IPS-NIHi11 (cell line): ENCODE measurements around the gene TBC1D22A.
"Not testable (repeated sequence)": the region's sequence is repeated elsewhere in the genome, so short reads cannot be mapped to it uniquely, and the experiment has no call there.

Experiments used
- DNase-seq: peaks from one replicate; pipeline ENCODE4 v3.0.0; 2012; ENCODE audit warnings: mixed read lengths, low spot score

TBC1D22A gene

DNA sequence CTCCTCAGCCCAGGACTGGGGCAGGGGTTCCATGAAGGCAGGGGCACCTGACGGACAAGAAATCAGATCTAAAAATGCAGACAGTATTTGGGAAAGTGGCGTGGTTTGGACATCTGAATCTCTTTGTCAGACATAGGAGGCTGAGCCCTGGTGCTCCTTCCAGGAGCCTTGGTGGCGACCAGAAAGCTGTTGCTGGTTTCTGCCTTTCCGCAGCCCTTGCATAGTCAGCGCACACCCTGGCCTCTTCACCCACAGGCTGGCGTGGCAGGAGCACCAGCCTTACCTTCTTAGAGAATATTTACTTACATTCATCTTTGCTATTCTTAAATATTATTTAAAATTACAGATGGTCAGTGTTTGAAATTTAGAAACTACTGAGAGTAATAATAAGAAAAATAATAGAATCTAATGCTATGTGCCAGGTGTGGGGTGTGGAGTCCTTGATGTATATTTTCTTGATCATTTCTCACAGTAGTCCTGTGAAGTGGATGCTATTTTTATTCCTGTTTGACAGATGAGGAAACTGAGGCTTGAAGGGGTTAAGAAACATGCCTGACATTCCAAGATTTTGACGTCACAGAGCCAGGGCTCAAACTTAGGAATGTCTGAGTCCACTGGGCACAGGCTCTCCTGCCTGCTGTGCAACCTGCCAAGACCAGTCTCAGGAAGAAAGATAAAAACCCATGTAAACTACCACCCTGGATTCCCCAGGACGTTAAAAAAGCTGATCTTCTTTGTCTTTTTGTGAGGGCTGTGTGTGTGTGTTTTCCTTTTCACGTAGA, 51.6 kb downstream of the TBC1D22A start:
- DNase-seq = no peak

GRCh38 chr22:46815132-46815531, 52.7 kb downstream of the TBC1D22A start:
- no peak for DNase-seq

- no peak for DNase-seq
Observed at GRCh38 chr22:46815559-46815895, 53.1 kb downstream of the TBC1D22A start.

DNA sequence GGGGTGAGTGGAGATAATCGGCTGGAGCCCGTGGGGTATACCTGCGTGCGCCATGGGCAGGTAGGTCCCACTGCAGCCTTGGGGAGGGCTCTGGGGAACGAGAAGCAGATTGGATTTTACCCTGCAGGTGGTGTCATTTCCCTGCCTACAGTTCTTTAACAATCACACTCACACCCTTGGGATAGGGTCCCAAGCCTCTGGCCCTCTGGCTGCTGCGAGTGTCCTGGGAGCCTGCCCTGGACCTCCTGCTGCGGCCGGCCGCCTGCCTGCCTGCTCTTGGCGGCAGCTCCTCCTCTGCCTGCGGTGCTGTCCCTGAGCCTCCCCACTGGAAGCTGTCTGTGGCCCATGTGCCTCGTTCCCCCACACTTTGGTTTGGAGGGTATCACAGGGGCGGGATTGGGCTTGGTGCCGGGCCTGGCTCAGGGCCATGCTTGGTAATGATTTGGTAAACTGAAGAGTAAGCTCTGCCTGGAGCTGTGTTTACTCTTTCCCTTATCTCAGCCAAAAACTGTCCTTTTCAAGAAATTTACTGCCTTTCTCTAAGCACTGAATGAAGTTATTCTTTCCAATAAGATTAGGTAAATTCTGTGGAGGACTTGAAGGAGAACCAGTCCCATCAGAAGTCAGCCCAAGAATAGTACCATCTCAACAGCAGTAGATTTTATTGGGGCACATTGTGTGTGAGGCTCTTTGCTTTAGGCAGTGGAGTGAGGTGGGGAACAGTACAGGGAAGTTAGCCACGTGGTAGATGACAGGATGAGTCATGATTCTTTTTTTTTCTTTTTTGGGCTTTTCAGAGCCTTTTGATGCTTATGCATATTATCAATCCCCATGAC, 53.7 kb downstream of the TBC1D22A start:
- no peak for DNase-seq

DNA sequence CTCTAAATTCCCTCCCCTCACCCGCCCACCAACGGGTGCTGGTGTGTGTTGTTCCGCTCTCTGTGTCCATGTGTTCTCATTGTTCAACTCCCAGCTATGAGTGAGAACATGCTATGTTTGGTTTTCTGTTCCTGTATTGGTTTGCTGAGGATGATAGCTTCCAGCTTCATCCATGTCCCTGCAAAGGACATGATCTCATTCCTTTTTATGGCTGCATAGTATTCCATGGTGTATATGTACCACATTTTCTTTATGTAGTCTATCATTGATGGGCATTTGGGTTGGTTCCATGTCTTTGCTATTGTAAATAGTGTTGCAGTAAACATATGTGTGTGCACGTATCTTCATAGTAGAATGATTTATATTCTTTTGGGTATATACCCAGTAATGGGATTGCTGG, 54.9 kb downstream of the TBC1D22A start:
- not testable (repeated sequence) for DNase-seq

- DNase-seq = no peak
Observed at GRCh38 chr22:46823248-46823647, 60.8 kb downstream of the TBC1D22A start.

DNA sequence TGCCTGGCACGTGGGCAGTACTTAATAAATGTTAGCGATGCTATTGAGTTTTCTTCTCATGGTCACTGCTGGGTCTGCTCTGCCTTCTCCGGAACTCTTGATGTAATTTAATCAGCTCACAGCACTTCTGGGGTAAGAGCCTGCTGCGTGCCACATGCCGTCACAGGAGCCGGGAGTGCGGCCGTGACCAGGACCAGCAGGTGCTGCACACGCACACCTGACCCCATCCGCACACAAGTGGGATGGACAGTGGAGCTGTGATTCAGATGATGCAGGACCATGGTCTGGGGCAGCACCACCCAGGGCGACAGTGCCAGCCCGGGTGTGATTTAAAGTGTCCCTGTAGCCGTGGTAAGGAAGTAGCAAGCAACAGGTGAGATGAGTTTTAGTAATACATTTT, 61.2 kb downstream of the TBC1D22A start:
- DNase-seq = no peak

DNA sequence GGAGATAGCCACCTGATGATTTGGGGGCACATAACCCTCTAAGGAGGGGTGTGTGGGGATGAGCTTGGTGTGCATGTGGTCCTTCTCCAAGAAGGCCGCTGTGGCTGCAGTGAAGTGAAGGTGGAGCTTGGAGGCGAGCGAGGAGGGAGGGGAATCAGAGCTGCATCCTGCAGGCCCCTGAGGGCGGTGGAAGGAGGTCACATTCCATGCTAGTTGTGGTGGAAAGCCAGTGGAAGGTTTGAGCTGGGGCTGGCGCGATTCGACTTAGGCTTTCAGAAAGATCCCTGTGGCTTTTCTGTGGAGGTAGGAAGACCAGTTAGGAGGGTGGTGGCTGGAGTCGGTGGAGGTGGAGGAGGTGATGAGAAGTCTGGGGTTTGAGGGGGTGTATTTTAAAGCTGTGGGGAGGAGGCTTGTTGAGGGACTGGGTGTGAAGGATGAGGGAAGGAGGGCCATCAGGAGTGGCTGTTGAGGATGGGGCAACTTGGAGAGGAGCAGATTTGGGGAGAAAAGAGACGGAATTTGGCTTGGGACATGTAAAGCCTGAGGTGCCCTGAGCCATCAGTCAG, 62.0 kb downstream of the TBC1D22A start:
- no peak for DNase-seq

DNA sequence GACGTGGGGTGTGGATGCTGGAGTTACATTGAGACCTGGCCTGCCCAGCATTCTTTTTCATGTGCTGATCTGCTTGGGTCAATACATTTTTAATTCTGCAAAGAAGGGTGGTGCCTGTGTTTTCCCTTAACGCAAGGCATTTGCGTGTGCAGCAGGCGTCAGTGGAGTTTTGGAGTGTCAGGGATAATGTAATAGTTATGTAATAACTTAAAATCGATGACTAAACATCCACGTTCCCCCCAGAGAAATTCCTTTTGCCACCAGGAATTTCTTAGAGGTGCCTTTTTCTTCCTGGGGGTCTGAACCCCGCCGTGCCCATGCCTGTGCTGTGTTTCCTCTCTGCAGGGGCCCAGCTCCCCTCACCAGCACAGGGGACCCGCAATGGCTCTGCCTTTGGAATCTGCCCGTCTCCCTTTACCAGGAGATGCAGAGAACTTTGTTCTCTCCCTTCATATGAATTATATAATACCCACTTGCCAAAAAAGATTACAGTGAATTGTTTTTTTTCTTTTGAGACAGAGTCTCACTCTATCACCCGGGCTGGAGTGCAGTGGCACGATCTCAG, 62.6 kb downstream of the TBC1D22A start:
- DNase-seq = no peak

DNA sequence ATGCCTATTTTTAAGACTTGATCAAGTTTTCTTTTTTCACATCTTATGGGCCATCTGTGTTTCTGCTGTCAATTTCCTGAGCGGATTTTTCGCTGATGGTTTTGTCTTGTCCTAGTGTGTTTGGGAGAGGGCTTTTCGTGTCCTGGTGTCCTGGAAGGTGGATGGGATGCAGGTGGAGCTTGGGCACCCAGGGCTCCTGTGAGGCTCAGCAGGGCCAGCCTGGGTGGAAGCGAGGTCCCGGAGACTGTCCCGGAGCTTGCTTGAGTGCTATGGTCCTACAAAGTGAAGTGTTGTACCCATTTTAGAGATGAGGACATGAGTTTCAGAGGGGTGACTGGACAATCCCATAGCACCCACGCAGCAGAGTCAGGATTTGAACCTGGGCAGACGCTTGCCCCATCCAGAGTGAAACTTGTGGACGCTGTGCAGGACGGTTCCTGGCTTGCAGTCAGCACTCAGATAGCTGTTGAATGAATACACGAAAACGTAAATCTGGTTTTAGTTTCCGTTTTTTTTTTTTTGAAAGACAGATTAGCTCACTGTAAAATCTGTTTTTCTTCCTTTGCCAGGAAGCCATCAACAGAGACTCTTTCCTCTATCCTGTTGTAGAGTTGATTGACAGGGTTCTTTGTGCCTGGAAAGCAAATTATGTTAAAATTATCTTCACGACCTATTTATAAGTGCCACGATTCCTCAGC, 64.1 kb downstream of the TBC1D22A start:
- no peak for DNase-seq

GRCh38 chr22:46827136-46827780, 64.8 kb downstream of the TBC1D22A start:
- DNase-seq = peak; percentile 84

DNA sequence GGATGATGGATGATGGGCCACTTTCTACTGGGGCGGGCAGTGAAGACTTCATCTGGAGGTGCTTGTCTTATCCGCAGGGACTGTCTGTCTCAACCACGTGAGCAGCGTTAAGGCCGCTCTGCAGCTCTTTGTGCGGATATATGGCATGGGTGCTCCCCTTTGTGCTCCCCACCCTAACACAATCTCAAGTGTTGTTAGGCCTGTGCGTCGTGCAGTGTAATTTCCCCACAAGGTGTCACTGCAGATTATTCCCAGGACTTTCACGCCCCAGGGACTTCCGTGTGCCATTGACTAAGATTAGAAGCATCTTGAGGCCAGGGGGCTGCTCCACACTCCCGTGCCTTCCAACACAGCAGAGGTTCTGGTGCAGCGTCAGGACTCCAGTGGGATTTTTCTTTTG, 65.3 kb downstream of the TBC1D22A start:
- no peak for DNase-seq

GRCh38 chr22:46828323-46828900, 66.0 kb downstream of the TBC1D22A start:
- no peak for DNase-seq

GRCh38 chr22:46829117-46829891, 66.9 kb downstream of the TBC1D22A start:
- DNase-seq = no peak

DNA sequence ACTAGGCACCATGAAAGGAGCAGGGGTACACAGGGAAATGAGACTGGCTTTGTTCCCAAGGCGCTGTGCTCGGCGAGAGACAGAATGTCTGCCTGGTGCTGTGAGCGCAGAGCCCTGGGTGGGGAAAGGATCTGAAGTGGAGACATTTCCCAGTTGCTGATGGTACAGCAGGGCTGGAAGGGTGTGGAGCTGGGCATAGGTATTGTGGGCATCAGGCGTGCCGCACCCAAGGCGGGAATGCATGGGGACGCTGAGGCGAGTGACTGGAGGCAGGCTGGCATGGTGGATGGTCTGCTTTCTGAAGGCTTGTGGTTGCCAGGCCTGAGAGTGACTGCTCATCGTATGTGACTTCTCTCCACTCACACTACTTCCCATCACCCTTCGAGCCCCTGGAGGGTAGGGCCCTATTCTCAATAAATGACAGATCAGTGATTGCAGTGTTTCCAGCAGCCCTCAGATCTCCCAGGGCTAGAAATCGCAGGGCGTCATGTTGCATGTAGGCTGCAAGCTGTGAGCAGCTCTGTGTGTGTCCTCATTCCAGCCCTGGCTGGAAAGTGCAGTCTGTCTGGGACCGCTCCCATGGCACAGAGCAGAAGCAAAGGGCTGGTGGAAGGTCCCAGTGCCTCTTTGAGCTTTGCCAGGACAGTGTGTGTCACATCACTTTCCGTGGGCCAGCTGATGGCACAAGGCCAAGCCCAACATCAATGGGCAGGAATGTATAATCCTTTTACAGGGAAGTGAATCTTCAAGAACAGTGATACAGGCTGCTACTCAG, 67.7 kb downstream of the TBC1D22A start:
- no peak for DNase-seq

DNA sequence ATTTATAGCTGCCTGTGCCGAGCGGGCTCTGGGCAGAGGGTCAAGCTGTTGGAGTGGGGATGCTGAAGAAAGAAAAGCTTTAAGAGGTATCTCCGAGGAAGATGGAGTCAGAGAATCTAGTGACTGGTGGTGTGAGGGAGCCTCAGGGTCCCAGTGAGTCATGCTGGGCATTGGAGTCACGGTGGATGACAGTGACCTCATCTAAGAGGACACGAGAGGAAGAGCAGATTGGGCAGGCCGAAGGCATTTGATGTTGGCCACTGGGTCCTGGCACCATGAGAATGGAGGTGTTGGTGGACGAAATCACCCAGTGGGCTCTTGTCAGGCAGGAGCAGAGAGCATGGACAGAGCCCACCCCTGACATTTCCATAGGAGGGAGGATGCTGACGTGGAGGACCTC, 68.4 kb downstream of the TBC1D22A start:
- no peak for DNase-seq

GRCh38 chr22:46833228-46833627, 70.8 kb downstream of the TBC1D22A start:
- DNase-seq = peak; percentile 80

DNA sequence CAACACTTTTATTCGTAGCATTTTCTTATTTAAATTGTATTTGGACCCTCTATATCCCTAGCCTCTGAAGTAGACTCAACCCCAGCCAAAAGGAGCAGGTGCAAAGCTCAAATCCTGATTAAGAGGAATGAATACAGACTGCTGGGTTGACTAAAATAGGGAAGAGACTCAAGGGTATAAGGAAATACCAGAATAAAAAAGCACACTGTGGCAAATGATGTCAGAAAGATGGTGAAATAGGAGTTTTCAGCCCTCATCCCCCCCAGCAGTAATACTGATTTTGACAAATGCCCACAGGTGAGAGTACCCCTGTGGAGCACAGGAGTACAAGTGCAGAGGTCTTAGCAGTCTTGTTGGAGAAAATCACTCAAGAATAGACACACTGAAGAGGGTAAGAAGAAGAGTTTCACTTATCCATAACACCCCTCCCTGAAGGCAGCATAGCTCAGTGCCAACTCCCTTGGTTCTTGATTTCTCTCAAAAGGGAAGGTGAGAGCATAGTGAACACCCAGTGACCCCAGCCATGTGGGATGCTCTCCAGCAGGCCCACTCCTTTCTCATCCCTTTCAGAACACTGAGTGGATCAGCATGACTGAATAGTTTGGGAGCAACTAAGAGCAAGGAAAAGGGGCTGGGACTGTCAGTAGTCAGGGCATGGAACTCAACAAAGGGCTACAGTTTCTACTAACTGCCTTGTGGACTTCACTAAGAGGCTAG, 71.7 kb downstream of the TBC1D22A start:
- DNase-seq = no peak

- no peak for DNase-seq
Observed at GRCh38 chr22:46835288-46835687, 72.8 kb downstream of the TBC1D22A start.
